ENCODE results near the gene COASY.

Gene COASY

GRCh38 chr17:42571435-42572225 lies 9.7 kb downstream of the COASY start:
- no peak for DNase-seq (ENCODE audit: low read depth)
- TF ChIP-seq CTCF (IDR thresholded peaks at IDR 0.05; ENCODE audit: low read depth, low read length, missing control alignments) = no peak
- H3K4me3 ChIP-seq (ENCODE audit: low read depth, low read length) = no peak overlapping the region
- in situ Hi-C loops (cut with HindIII; ENCODE audit: low sequenced_read_pairs) = no loop called here

DNA sequence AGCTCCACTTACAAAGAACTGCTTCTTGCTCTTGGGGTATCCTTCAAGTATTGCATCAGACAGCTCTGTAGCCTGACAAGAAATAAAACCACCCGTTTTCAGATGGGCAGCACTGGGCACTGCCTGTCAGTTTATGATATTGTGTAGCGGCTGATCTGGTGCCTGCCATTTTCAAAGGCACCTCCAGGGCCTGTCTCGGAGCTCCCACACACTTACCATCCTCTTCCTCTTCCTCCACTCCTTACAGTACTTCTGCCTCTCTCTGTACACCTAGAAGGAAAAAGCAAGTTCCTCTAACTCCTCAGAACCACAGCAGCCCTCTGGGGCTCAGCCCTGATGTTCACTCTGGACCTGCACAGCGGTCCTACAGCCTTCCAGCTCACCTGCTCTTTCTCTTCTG lies 11.1 kb downstream of the COASY start:
- in situ Hi-C loops (cut with HindIII; ENCODE audit: low sequenced_read_pairs) = no loop called here
- DNase-seq (ENCODE audit: low read depth) = no peak
- H3K4me3 ChIP-seq (ENCODE audit: low read depth, low read length) = no peak overlapping the region
- TF ChIP-seq CTCF (IDR thresholded peaks at IDR 0.05; ENCODE audit: low read depth, low read length, missing control alignments) = no peak

GRCh38 chr17:42574463-42574862 lies 12.5 kb downstream of the COASY start:
- no peak for DNase-seq (ENCODE audit: low read depth)
- in situ Hi-C loops (cut with HindIII; ENCODE audit: low sequenced_read_pairs) = no loop called here
- no peak for TF ChIP-seq CTCF (IDR thresholded peaks at IDR 0.05; ENCODE audit: low read depth, low read length, missing control alignments)
- no peak overlapping the region for H3K4me3 ChIP-seq (ENCODE audit: low read depth, low read length)

DNA sequence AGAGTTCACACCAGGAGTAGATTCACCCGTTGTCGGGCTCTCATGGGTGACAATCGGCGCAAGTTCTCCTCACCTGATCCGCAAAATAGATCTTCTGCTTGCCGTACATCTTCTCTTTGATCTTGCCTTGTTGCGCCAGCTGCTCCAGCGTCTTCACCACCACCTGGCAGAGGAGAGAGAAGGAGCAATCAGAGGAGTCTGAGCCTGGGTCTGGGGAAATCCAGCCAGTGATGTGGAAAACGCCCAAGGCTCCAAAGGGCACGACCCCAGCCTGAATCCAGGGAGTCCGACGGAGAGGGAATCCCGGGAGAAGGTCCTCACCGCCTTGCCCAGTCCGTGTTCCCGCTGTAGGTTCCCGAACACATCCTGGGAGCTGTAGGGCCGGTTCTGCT lies 15.2 kb downstream of the COASY start:
- TF ChIP-seq CTCF (IDR thresholded peaks at IDR 0.05; ENCODE audit: low read depth, low read length, missing control alignments) = no peak
- in situ Hi-C loops (cut with HindIII; ENCODE audit: low sequenced_read_pairs) = no loop called here
- no peak for DNase-seq (ENCODE audit: low read depth)
- peak overlapping the region; percentile 87 for H3K4me3 ChIP-seq (ENCODE audit: low read depth, low read length)

DNA sequence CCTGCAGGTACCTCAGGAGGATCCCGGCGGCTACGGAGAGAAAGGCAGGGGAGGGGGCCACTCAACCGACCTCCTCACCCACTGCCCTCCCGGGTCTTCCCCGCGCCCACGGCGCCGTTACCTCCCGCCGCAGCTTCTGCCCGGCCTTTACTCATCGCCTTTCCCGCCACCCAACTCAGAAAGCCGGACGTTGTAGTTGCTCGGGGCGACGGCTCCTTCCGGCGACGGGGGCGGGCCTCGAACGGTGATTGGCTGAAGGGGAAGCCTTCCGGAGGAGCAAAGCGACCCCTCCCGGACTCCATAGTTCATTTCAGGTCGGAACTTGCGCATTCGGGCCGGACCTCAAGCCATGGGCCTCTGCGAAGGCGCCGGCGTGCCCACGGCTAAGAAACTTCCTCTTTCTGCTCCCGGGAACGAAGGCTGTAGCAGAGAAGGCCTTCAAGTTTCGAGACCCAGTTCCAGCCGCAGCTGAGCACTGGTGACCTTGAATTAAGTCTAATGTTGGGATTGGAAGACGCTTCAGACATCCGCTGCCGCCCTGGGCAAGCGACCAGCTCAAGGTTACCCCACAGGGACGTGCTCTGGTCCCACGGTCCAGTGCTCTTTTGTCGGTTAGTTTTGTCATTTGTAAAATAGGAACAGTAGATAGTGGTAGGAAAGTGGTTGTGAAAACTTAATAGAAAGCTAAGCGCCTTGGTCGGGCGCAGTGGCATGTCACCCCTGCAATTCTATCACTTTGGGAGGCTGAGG lies 15.8 kb downstream of the COASY start, which contains the start of gene PSMC3IP:
TSS of gene PSMC3IP (minus strand) at position 198 of the 750 bp plus-strand sequence. CDS start at position 155, 43 bp downstream.
- peak; percentile 46 for TF ChIP-seq CTCF (IDR thresholded peaks at IDR 0.05; ENCODE audit: low read depth, low read length, missing control alignments)
- DNase-seq (ENCODE audit: low read depth) = peak; percentile 81
- in situ Hi-C loops (cut with HindIII; ENCODE audit: low sequenced_read_pairs) = no loop called here
- H3K4me3 ChIP-seq (ENCODE audit: low read depth, low read length) = peak within 1 kb of the TSS; percentile 87

GRCh38 chr17:42578282-42578869 lies 16.4 kb downstream of the COASY start:
- peak; percentile 82 for TF ChIP-seq CTCF (IDR thresholded peaks at IDR 0.05; ENCODE audit: low read depth, low read length, missing control alignments)
- H3K4me3 ChIP-seq (ENCODE audit: low read depth, low read length) = peak overlapping the region; percentile 87
- in situ Hi-C loops (cut with HindIII; ENCODE audit: low sequenced_read_pairs) = no loop called here
- peak; percentile 57 for DNase-seq (ENCODE audit: low read depth)
